ENCODE results near the gene RAD54L2.

DNA sequence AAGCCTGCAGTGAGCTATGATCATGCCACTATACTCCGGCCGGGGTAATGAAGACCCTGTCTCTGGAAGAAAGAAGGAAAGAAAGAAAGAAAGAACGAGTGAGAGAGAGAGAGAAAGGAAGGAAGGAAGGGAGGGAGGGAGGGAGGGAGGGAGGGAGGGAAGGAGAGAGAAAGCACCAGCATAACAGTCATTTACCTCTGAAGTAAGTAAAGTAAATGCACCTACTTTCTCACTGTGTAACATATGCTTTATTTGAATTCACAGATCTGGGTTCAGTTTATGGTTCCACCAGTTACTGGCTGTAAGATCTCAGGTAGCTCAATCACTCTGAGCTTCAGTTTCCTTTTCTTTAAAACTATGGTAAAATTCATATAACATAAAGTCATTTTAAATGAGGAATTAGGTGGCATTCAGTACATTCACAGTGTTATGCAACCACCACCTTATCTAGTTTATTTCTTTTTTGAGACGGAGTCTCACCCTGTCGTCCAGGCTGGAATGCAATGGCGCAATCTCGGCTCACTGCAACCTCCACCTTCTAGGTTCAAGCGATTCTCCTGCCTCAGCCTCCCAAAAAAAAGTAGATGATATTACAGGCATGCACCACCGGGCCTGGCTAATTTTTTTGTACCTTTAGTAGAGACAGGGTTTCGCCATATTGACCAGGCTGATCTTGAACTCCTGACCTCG lies 16.1 kb upstream of the RAD54L2 start:
- TF ChIP-seq, protein P1, sequence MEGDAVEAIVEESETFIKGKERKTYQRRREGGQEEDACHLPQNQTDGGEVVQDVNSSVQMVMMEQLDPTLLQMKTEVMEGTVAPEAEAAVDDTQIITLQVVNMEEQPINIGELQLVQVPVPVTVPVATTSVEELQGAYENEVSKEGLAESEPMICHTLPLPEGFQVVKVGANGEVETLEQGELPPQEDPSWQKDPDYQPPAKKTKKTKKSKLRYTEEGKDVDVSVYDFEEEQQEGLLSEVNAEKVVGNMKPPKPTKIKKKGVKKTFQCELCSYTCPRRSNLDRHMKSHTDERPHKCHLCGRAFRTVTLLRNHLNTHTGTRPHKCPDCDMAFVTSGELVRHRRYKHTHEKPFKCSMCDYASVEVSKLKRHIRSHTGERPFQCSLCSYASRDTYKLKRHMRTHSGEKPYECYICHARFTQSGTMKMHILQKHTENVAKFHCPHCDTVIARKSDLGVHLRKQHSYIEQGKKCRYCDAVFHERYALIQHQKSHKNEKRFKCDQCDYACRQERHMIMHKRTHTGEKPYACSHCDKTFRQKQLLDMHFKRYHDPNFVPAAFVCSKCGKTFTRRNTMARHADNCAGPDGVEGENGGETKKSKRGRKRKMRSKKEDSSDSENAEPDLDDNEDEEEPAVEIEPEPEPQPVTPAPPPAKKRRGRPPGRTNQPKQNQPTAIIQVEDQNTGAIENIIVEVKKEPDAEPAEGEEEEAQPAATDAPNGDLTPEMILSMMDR (IDR thresholded peaks at IDR 0.05; ENCODE audit: insufficient read depth, low read length): no peak
- TF ChIP-seq, protein P2, sequence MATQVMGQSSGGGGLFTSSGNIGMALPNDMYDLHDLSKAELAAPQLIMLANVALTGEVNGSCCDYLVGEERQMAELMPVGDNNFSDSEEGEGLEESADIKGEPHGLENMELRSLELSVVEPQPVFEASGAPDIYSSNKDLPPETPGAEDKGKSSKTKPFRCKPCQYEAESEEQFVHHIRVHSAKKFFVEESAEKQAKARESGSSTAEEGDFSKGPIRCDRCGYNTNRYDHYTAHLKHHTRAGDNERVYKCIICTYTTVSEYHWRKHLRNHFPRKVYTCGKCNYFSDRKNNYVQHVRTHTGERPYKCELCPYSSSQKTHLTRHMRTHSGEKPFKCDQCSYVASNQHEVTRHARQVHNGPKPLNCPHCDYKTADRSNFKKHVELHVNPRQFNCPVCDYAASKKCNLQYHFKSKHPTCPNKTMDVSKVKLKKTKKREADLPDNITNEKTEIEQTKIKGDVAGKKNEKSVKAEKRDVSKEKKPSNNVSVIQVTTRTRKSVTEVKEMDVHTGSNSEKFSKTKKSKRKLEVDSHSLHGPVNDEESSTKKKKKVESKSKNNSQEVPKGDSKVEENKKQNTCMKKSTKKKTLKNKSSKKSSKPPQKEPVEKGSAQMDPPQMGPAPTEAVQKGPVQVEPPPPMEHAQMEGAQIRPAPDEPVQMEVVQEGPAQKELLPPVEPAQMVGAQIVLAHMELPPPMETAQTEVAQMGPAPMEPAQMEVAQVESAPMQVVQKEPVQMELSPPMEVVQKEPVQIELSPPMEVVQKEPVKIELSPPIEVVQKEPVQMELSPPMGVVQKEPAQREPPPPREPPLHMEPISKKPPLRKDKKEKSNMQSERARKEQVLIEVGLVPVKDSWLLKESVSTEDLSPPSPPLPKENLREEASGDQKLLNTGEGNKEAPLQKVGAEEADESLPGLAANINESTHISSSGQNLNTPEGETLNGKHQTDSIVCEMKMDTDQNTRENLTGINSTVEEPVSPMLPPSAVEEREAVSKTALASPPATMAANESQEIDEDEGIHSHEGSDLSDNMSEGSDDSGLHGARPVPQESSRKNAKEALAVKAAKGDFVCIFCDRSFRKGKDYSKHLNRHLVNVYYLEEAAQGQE (IDR thresholded peaks at IDR 0.05; ENCODE audit: insufficient replicate concordance, low read depth): no peak
- TF ChIP-seq POLR2AphosphoS5 (IDR thresholded peaks at IDR 0.05; ENCODE audit: low read depth) (no peak), GABPA (IDR thresholded peaks at IDR 0.05; ENCODE audit: low read depth) (no peak)

Data from HL-60 (cell line).